ENCODE results near the gene AKT1.

DNA sequence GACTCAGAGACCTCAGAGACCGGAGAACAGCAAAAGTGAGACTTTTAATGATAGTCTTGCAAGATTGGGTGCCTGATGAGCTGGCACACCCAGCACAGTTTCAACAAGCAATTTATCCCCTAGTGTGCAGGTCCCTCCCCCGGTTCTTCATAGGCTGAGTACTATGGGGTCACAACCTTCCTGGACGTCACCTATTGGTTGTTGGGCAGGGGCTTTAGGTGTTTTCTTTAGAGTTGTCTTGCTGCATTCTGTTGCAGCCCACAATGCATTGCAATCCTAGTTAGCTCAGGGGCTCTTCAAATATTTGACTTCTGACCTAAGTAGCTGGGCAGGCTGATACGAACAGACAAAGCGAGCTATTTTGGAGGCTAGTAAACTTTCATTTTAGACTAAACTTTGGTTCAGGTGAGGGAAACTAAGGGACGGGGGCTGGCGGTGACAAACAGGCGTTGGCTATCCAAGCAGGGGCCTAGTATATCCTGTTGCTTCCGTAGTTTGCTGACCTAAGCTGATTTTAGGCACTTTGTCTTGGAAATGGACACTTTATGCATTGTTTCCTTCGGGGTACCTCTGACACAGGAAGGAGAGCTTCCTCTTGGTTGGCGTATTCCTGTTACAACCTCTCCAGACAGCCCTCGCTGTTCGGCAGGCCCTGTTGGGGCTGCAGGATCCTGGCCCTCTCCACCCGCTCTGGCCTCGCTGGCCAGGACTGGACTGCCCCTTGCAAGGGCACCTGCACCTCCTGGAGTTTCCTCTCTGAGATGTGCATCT is 28.5 kb downstream of the AKT1 start:
- no peak for TF ChIP-seq POLR2A (IDR thresholded peaks at IDR 0.05; ENCODE audit: low read length)
- no peak for TF ChIP-seq GATA1 (IDR thresholded peaks at IDR 0.05; ENCODE audit: low read depth, low read length)
